ENCODE measurements around the gene MFGE8.

DNA sequence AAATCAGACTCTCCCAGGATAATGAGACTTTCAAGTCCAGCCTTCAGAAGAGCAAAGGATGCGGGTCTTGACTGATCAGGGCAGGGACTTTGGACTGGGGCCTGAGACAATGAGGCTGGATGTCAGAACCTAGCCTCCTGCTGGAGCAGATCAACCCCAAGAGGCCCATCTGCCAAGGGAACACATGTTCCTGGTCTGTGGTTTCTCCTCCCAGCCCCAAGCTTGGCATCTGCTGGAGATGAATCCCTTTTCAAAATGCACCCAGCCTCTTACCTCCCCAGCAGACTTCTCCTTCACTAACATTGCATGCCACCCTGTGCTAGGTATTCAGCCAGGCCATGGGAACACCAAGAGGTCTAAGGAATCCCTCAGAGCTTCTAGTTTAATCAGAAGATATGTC, 43.7 kb upstream of the MFGE8 start:
- TF ChIP-seq, protein P1, sequence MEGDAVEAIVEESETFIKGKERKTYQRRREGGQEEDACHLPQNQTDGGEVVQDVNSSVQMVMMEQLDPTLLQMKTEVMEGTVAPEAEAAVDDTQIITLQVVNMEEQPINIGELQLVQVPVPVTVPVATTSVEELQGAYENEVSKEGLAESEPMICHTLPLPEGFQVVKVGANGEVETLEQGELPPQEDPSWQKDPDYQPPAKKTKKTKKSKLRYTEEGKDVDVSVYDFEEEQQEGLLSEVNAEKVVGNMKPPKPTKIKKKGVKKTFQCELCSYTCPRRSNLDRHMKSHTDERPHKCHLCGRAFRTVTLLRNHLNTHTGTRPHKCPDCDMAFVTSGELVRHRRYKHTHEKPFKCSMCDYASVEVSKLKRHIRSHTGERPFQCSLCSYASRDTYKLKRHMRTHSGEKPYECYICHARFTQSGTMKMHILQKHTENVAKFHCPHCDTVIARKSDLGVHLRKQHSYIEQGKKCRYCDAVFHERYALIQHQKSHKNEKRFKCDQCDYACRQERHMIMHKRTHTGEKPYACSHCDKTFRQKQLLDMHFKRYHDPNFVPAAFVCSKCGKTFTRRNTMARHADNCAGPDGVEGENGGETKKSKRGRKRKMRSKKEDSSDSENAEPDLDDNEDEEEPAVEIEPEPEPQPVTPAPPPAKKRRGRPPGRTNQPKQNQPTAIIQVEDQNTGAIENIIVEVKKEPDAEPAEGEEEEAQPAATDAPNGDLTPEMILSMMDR (IDR thresholded peaks at IDR 0.05) = no peak
- no peak for TF ChIP-seq POLR2A (IDR thresholded peaks at IDR 0.05)
